ENCODE results near the gene TSPO. TPM values are rescaled to one million over a fixed set of nuclear protein-coding genes. Genes with fewer than 3 reads are reported as not detected.

TSPO gene
- total and polyA plus RNA-seq, 9 of the 15 experiments (the other 6 are each of a cell fraction or from before 2014, with no cell fraction given): 4.9 to 126 (median 25.3) TPM

- TF ChIP-seq RREB1 (CRISPR knock-in tag; IDR thresholded peaks at IDR 0.05) (no peak), ZNF75A (CRISPR knock-in tag; IDR thresholded peaks at IDR 0.05) (no peak), TAF15 (IDR thresholded peaks at IDR 0.05; ENCODE audit: low read depth, low read length) (no peak), LCOR (CRISPR knock-in tag; IDR thresholded peaks at IDR 0.05) (no peak), HMG20B (CRISPR knock-in tag; IDR thresholded peaks at IDR 0.05) (no peak), ELK3 (CRISPR knock-in tag; IDR thresholded peaks at IDR 0.05) (no peak), TAF1 (IDR thresholded peaks at IDR 0.05; ENCODE audit: control insufficient read depth, extremely low read depth, insufficient read depth, low read length, severe bottlenecking) (no peak), SPI1 (IDR thresholded peaks at IDR 0.05; ENCODE audit: borderline replicate concordance, low read depth, low read length) (no peak)
Measured at GRCh38 chr22:43201486-43202219, 50.3 kb downstream of the TSPO start (continued).
